ENCODE measurements around the gene ARTN. TPM values are rescaled to one million over a fixed set of nuclear protein-coding genes. Genes with fewer than 3 reads are reported as not detected.

Gene ARTN
- total RNA-seq, 1 donor from 2014 or later, result not detected

- DNase-seq (ENCODE audit: low read depth in 2 of 2), result no peak
Observed at GRCh38 chr1:43984855-43985254, 51.3 kb downstream of the ARTN start.

- no peak for DNase-seq (ENCODE audit: low read depth in 2 of 2)
Observed at GRCh38 chr1:43985984-43986595, 52.5 kb downstream of the ARTN start.

GRCh38 chr1:43986712-43987111 lies 53.1 kb downstream of the ARTN start:
- no peak for DNase-seq (ENCODE audit: low read depth in 2 of 2)

Other genes starting within 250 kb of the ARTN start
- 6.2 and 11.0 TPM in 2 replicates for gene ST3GAL3, start 226.3 kb upstream of the ARTN start, total RNA-seq
- 5.5 and 10.9 TPM in 2 replicates for gene IPO13, start 13.1 kb downstream of the ARTN start, total RNA-seq
- 15.0 and 18.8 TPM in 2 replicates for gene DPH2, start 36.2 kb downstream of the ARTN start, total RNA-seq
- gene ATP6V0B, start 41.2 kb downstream of the ARTN start, total RNA-seq, result 111 and 125 TPM in 2 replicates
- gene B4GALT2, start 45.4 kb downstream of the ARTN start, total RNA-seq, result 44.0 and 56.8 TPM in 2 replicates
- gene CCDC24, start 57.8 kb downstream of the ARTN start, total RNA-seq, result 1.3 and 1.4 TPM in 2 replicates
- 0.13 TPM in 2 replicates for gene SLC6A9, start 97.7 kb downstream of the ARTN start, total RNA-seq
- not detected in 2 replicates for gene KLF17, start 185.0 kb downstream of the ARTN start, total RNA-seq
- gene KLF18, start 207.8 kb downstream of the ARTN start, total RNA-seq, result not detected in 2 replicates